Lung (tissue), 12 donors: Measurements from ENCODE around the gene SLX4. TPM values are rescaled to one million over a fixed set of nuclear protein-coding genes. Genes with fewer than 3 reads are reported as not detected.

Experiments
- ATAC-seq: fragments of 200-7000 bp; cut with Tn5 transposase; one replicate; pipeline ENCODE4 v1.9.1; 2020; ENCODE audit warnings: moderate number of reproducible peaks; ENCODE audit not compliant: insufficient read depth, low FRiP score
- DNase-seq, 3 donors: peaks; one replicate each; pipeline ENCODE4 v3.0.0-alpha.2; 2013 to 2017
- H3K27ac ChIP-seq, 2 donors: one replicate each; pipeline ENCODE4 v1.5.1; 2013; ENCODE audit warnings: mild to moderate bottlenecking in 2 of 2, moderate library complexity in 2 of 2, control low read depth in 1 of 2, inconsistent platforms in 1 of 2, low read depth in 1 of 2, low read length in 1 of 2
- H3K27me3 ChIP-seq, 3 donors: one replicate each; pipeline ENCODE4 v1.5.1; 2013; ENCODE audit warnings: low read length in 2 of 3; ENCODE audit not compliant: control insufficient read depth in 3 of 3, insufficient read depth in 3 of 3
- H3K36me3 ChIP-seq, 4 donors: one replicate each; pipeline ENCODE4 v1.5.1; 2013; ENCODE audit warnings: low read length in 4 of 4, mild to moderate bottlenecking in 1 of 4, moderate library complexity in 1 of 4; ENCODE audit not compliant: control insufficient read depth in 4 of 4, insufficient read depth in 4 of 4
- H3K4me1 ChIP-seq, 5 donors: one replicate each; pipeline ENCODE4 v1.5.1; 2013; ENCODE audit warnings: low read length in 5 of 5, mild to moderate bottlenecking in 2 of 5, moderate library complexity in 1 of 5; ENCODE audit not compliant: control insufficient read depth in 5 of 5, insufficient read depth in 5 of 5
- H3K4me3 ChIP-seq: one replicate; pipeline ENCODE4 v1.5.1; 2013; ENCODE audit warnings: mild to moderate bottlenecking, control low read depth, moderate library complexity
- H3K9ac ChIP-seq, 2 donors: one replicate each; pipeline ENCODE4 v1.5.1; 2013; ENCODE audit warnings: low read length in 2 of 2, control low read depth in 1 of 2; ENCODE audit not compliant: insufficient read depth in 1 of 2
- H3K9me3 ChIP-seq, 4 donors: one replicate each; pipeline ENCODE4 v1.5.1; 2013; ENCODE audit warnings: low read length in 3 of 4, mild to moderate bottlenecking in 1 of 4, moderate library complexity in 1 of 4; ENCODE audit not compliant: control insufficient read depth in 4 of 4, insufficient read depth in 3 of 4
- CTCF ChIP-seq: IDR thresholded peaks from 2 replicates; pipeline ENCODE4 v1.5.1; 2012; ENCODE audit warnings: mild to moderate bottlenecking; ENCODE audit errors: control extremely low read depth, extremely low read depth
- WGBS, 2 donors: extraction: QIAGEN DNeasy Blood & Tissue Kit; methylation state at CpG; one replicate each; pipeline ENCODE4 v1.1.7; 2013; 5-methylcytosine and 5-hydroxymethylcytosine counted together
- polyA plus RNA-seq, 2 donors: library from polyadenylated mRNA; stranded (reverse); fragments of 200-250 nt; gene quantifications; one replicate each; pipeline ENCODE4 v1.2.1, GENCODE V29; 2013
- total RNA-seq, 2 donors: library from RNA; depleted of rRNA in 1 of 2; stranded (reverse); fragments of >200 nt in 1 of 2; gene quantifications; one replicate each; pipeline ENCODE4 v1.2.1, GENCODE V29; 2014 to 2021
- donor health status: control.
- donor health status: control.
- donor health status: Bipolar disorder and iron deficiency.
- donor health status: healthy.
- donor health status: DM: yes; HTN: yes; CAD: no.

The SLX4 gene
- total and polyA plus RNA-seq, 4 donors = 2.4 to 7.0 (median 3.7) TPM

- WGBS, 2 donors = 89 to 92% methylated on average over 5 of the region's 5 CpGs
- Histone ChIP-seq H3K4me1 (peaks cover 1 to 16% (median 6%) of the 10 kb centered on the region in 5 donors), H3K36me3 (peaks cover 2 to 4% (median 3%) of the 10 kb centered on the region in 4 donors), H3K27ac (no peak overlapping the region), H3K9me3 (no peaks in the 10 kb centered on the region), H3K27me3 (no peaks in the 10 kb centered on the region), H3K9ac (no peak overlapping the region), H3K4me3 (no peak overlapping the region)
- no peak for DNase-seq
- TF ChIP-seq CTCF = no peak
- no peak for ATAC-seq
Observed at GRCh38 chr16:3608069-3608468, 3.3 kb downstream of the SLX4 start.

GRCh38 chr16:3607634-3608033 is 3.8 kb downstream of the SLX4 start:
- no peak for ATAC-seq
- no peaks in the 10 kb centered on the region for H3K9me3 ChIP-seq
- H3K4me1 ChIP-seq = peaks cover under 1 to 14% (median 6%) of the 10 kb centered on the region in 5 donors
- H3K4me3 ChIP-seq = no peak overlapping the region
- H3K27ac ChIP-seq = no peak overlapping the region
- H3K9ac ChIP-seq = no peak overlapping the region
- H3K27me3 ChIP-seq = no peaks in the 10 kb centered on the region
- TF ChIP-seq CTCF = no peak
- no peak for DNase-seq
- peaks cover 2 to 4% (median 3%) of the 10 kb centered on the region in 4 donors for H3K36me3 ChIP-seq
- 92 to 99% methylated on average over 2 of the region's 2 CpGs for WGBS, 2 donors

DNA sequence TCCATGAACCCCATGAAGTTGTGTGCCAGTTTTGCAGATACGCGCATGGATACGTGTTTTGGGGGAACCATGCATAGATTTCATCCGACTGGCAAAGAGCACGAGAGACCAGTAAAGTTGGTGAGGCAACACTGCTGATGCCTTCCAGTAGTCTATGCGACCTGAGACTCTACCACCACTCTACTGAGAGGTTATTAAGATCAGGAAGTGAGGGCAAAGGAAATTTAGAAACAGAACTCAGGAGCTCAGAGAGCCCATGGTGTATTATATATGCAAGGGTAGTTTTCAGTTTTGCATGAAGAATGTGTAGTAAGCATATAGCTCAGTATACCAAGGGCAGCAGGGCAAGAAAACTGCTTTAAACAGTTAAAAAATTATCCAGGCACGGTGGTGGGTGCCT is 4.2 kb downstream of the SLX4 start:
- Histone ChIP-seq H3K4me1 (peaks cover 0 to 12% (median 4%) of the 10 kb centered on the region in 5 donors), H3K27me3 (no peaks in the 10 kb centered on the region), H3K4me3 (no peak overlapping the region), H3K27ac (no peak overlapping the region), H3K36me3 (peaks cover 2 to 4% (median 3%) of the 10 kb centered on the region in 4 donors), H3K9me3 (no peaks in the 10 kb centered on the region), H3K9ac (no peak overlapping the region)
- TF ChIP-seq CTCF = no peak
- 85 to 92% methylated on average over 7 of the region's 7 CpGs for WGBS, 2 donors
- DNase-seq = no peak
- ATAC-seq = no peak

GRCh38 chr16:3606441-3606840 is 5.0 kb downstream of the SLX4 start:
- peaks cover 0 to 8% (median 3%) of the 10 kb centered on the region in 4 donors for H3K36me3 ChIP-seq
- no peaks in the 10 kb centered on the region for H3K27me3 ChIP-seq
- H3K4me1 ChIP-seq = peaks cover 0 to 12% (median 4%) of the 10 kb centered on the region in 5 donors
- 82 to 84% methylated on average over 11 of the region's 11 CpGs for whole genome bisulfite sequencing, 2 donors
- H3K4me3 ChIP-seq = no peak overlapping the region
- no peak for TF ChIP-seq CTCF
- ATAC-seq = no peak
- no peak overlapping the region for H3K27ac ChIP-seq
- H3K9me3 ChIP-seq = no peaks in the 10 kb centered on the region
- DNase-seq = no peak
- no peak overlapping the region for H3K9ac ChIP-seq
